T47D (cell line): ENCODE data around the gene PPP1R9B.

Experiments
- DNase-seq, 2 experiments: peaks; one replicate each; pipeline versions ENCODE4 v3.0.0 to v3.0.0-alpha.2; 2011 to 2012; ENCODE audit warnings: low read depth in 1 of 2, low spot score in 1 of 2
- JUND ChIP-seq: IDR thresholded peaks from 2 replicates; pipeline ENCODE4 v1.6.1; 2012; ENCODE audit warnings: low read depth
- in situ Hi-C: cut with HindIII; loops from 2 replicates; pipeline ENCODE4 v1.10.0; 2016; ENCODE audit warnings: low sequenced_read_pairs, low pct_unique_long_range_greater_than_20kb

The PPP1R9B gene

DNA sequence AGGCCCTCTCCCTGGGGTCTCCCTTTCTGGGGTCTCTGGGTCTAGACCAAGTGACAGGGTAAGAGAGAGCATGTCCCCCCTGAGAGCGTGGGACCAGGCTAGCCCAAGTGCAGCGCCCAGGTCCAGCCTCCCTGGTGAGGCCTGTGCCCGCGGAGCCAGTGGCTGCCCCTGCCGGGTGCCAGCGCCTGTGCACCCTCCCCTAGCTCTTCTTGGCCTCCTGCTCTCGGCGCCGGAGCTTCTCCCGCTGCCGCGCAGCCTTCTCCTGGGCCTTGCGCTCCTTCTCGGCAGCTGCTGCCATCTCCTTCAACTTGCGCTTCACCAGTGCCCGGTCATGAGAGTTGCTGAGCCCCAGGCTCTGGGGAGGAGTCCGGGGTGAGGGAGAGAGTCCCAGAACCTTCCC is 37.8 kb downstream of the PPP1R9B start:
- in situ Hi-C loops: no loop called here
- DNase-seq: peak in 1 of 2 experiments; percentile 30
- TF ChIP-seq JUND: no peak

GRCh38 chr17:50111673-50112655 is 38.5 kb downstream of the PPP1R9B start:
- peak in 1 of 2 experiments; percentile 59 for DNase-seq
- no peak for TF ChIP-seq JUND
- in situ Hi-C loops: no loop called here

GRCh38 chr17:50110591-50111349 is 39.7 kb downstream of the PPP1R9B start:
- in situ Hi-C loops: no loop called here
- no peak for TF ChIP-seq JUND
- DNase-seq: no peak

DNA sequence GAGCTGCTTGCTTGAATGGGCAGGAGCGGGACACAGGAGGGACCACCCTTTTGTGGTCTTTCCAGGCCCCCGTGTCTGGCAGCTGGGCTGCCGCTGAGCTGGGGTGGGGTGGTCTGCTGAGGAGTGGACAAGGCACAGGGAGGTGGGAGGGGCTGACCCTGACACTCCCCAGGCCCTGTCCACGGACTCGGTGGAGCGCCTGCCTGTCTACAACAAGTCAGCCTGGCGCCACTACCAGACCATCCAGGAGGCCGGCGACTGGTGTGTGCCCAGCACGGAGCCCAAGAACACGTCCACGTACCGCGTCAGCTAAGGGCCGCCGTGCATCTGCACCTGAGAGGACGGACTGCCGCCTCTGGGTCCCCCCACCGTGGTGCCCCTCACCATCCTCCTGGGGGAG is 40.7 kb downstream of the PPP1R9B start:
- no peak for DNase-seq
- in situ Hi-C loops: no loop called here
- TF ChIP-seq JUND: no peak

DNA sequence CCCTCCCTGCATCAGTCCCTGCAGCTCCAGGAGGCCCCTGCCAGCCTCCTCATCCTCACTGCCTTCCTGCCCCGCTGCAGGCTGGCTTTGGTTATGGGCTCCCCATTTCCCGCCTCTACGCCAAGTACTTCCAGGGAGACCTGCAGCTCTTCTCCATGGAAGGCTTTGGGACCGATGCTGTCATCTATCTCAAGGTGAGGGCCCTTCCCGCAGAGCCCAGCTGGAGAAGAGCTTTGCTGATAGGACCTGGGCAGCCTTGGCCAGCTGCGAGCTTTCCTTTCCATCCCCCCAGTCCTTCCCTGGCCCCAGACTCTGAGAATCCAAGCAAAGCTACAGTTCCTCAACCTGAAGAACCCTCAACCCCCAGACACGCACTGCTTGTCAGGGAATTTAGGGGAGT is 41.3 kb downstream of the PPP1R9B start:
- in situ Hi-C loops: no loop called here
- DNase-seq: no peak
- no peak for TF ChIP-seq JUND

DNA sequence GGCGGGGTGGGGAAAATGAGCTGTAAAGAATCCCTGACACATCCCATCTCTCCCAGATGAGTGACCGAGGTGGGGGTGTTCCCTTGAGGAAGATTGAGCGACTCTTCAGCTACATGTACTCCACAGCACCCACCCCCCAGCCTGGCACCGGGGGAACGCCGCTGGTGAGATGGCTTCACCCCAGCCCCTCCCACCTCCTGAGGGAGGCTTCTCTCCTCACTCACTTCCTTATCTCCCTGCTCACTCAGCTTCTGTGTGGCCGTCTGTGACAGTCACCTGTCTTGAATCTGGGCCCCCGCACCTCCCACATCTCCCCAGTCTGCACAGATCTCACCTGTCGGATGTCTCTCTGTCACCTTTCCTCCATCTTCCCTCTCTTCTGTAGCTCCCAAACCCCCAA is 41.9 kb downstream of the PPP1R9B start:
- TF ChIP-seq JUND: no peak
- in situ Hi-C loops: no loop called here
- DNase-seq: no peak

DNA sequence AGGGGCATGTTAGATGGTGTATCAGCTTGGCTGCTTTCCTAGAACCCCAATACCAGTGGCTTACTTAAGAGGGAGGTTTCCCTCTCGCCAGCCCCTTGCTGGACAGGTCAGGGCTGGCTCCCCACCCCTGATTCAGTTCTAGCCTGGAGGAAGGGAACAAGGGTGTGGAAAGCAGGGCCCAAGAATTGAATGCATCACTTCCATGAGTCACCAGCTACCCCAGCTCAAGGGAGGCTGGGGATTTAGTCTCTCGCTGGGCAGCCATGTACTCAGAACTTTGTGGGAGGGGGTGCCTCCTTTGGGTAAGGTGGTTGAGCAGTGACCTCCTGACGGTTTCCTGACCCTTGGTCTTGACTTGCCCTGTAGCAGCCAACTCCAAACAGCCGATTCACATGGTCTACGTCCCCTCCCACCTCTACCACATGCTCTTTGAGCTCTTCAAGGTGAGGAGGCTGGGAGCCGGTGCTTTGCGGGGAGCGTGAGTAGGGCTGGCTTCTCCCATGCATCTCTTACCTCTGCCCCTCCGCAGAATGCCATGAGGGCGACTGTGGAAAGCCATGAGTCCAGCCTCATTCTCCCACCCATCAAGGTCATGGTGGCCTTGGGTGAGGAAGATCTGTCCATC is 42.6 kb downstream of the PPP1R9B start:
- no peak for DNase-seq
- TF ChIP-seq JUND: no peak
- in situ Hi-C loops: no loop called here

DNA sequence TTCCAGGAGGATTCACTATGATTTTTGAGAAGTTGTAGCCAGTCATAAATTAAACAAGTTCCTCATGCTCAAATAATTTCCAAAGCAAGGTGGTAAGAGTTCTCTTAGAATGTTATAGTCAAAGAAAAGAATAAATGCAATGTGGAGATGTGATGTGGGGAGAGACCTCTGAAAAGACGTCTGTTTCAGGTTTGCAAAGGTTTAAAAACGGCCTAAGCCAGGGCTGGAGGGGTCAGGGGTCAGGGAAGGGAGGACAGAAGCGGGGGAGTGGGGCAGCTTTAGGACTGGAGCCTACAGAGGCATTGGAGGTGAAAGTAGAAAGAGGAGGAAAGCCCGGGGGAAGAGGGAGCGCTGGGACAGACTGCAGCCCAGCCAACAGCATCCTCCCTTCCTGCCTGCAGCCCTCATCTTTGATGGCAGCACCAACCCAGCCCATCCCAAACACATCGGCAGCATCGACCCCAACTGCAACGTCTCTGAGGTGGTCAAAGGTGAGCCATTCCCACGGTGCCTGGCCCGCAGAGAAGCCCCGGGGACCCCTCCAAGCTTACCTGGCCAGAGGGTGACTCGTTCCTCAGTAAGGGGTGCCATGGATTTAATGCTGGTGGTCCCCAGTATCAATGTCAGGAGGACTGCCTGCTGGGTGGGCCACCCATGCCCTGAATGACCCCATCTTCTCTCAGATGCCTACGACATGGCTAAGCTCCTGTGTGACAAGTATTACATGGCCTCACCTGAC is 43.9 kb downstream of the PPP1R9B start:
- DNase-seq: no peak
- TF ChIP-seq JUND: no peak
- in situ Hi-C loops: no loop called here

DNA sequence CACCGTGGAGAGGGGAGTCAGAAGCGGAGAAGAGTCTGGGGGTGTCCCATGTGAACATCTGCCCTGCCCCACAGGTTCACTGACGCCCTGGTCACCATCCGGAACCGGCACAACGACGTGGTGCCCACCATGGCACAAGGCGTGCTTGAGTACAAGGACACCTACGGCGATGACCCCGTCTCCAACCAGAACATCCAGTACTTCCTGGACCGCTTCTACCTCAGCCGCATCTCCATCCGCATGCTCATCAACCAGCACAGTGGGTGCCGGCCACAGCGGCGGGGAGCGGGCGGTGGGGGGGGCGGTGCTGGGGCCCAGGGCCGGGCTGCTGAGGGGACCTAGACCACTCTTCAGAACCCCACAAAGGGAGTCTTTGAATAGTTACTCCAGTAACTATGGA is 44.7 kb downstream of the PPP1R9B start:
- no peak for TF ChIP-seq JUND

DNA sequence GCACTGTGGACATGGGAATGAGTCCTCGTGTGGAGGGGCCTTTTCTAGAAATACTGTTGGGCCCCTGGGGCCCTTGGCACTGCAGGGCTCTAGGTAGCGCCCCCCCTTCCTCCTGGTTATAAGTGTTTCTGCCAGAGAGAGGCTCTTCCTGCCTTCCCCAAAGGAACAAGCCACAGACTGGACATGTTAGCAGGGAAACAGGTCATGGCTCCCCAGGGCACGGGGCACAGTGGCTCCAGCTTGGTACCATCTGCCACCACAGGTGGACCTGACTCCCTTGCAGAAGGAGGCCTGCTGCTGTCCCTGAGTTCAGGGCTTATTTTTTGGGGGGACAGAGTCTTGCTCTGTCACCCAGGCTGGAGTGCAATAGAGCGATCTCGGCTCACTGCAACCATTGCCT is 46.5 kb downstream of the PPP1R9B start:
- in situ Hi-C loops: no loop called here
- DNase-seq: no peak
- TF ChIP-seq JUND: no peak

More for the DNA sequence above, 44.7 kb downstream of the PPP1R9B start:
- DNase-seq: no peak
- in situ Hi-C loops: no loop called here

- DNase-seq: no peak
- in situ Hi-C loops: no loop called here
These were observed 47.2 kb downstream of the PPP1R9B start for GRCh38 chr17:50103252-50103651.

More at GRCh38 chr17:50103252-50103651, 47.2 kb downstream of the PPP1R9B start:
- TF ChIP-seq JUND: no peak
